ENCODE data around the gene TRAF1. TPM values are rescaled to one million over a fixed set of nuclear protein-coding genes. Genes with fewer than 3 reads are reported as not detected.
A peak's percentile ranks its signal among the peaks of the same experiment; 100 is the strongest.

Gene TRAF1
- total and polyA plus RNA-seq, 12 donors, result 1.1 to 6.7 (median 2.0) TPM

- Histone ChIP-seq H3K27ac (peak overlapping the region; percentile 6 to 83 (median 73)), H3K9me3 (peaks cover 0 to 6% (median 0%) of the 10 kb centered on the region in 11 donors), H3K27me3 (no peaks in the 10 kb centered on the region), H3K4me1 (peaks cover 9 to 63% (median 29%) of the 10 kb centered on the region in 9 donors), H3K4me3 (peak overlapping the region in 1 of 10 donors; percentile 2), H3K36me3 (peaks cover 0 to 35% (median 0%) of the 10 kb centered on the region in 9 donors)
- no peak for TF ChIP-seq CTCF (IDR thresholded peaks at IDR 0.05)
- intact Hi-C loops (cut with DNase I), result no loop called here
- 83 to 84% methylated on average over 6 of the region's 6 CpGs for WGBS, 2 donors
- ATAC-seq (peak in 7 of 8 donors; percentile 33 to 77 (median 43)), DNase-seq (no peak)
Observed at GRCh38 chr9:120919843-120920805, 6.5 kb downstream of the TRAF1 start.

DNA sequence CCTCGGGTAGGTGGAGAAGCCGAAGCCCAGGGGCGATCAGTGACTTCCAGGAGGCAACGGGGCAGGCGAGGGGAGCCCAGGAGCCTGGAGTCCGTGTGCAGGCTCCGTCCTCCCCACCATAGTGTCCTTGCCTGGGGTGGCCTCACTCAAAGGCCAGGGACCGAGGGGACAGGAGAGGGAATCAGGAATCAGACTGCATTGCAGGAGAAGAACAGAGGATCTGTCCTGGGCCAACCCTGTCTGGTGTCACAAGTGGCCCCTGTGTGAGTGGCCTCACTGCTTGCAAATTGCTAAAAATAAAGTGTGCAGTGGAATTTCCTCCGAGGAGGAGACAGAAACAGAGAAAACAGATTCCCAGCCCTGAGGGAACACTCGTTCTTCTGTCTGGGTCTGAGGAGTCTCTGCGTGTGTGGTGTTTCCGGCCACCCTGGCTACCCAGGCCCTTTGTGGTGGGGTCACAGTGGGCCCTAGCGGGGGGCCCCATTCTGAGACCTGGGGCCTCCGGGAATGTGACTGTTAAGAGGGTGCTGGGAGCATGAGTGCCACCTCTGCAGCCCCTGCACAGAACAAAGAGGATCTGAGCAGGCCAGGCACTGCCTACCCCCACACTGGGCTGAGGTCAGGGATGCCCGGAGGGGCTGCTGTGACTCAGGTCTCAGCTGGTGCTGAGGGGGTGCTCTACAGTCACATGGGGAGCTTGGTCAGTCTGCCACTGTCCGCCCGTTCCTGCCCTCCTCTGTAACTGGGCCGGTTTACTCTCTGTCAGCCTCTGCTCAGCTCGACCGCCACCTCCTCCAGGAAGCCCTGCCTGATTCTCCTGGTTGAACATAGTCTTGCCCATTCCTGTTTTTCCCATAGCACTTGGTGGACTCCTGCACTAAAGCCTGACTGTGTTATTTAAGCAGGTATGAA lies 7.4 kb downstream of the TRAF1 start:
- WGBS, 2 donors, result 45 to 54% methylated on average over 20 of the region's 20 CpGs
- peak overlapping the region in 1 of 10 donors; percentile 2 for H3K4me3 ChIP-seq
- no peaks in the 10 kb centered on the region for H3K27me3 ChIP-seq
- H3K36me3 ChIP-seq, result peaks cover 0 to 41% (median 0%) of the 10 kb centered on the region in 9 donors
- peak; percentile 43 to 71 (median 61) for ATAC-seq
- peak in 1 of 2 donors; percentile 40 for DNase-seq
- TF ChIP-seq CTCF (IDR thresholded peaks at IDR 0.05), result no peak
- H3K9me3 ChIP-seq, result peaks cover 0 to 6% (median 0%) of the 10 kb centered on the region in 11 donors
- peak overlapping the region; percentile 6 to 83 (median 73) for H3K27ac ChIP-seq
- H3K4me1 ChIP-seq, result peaks cover 9 to 62% (median 29%) of the 10 kb centered on the region in 9 donors
- intact Hi-C loops (cut with DNase I), result no loop called here

GRCh38 chr9:120917929-120918762 lies 8.4 kb downstream of the TRAF1 start:
- peaks cover 0 to 49% (median 0%) of the 10 kb centered on the region in 9 donors for H3K36me3 ChIP-seq
- TF ChIP-seq CTCF (IDR thresholded peaks at IDR 0.05), result no peak
- peaks cover 0 to 6% (median 0%) of the 10 kb centered on the region in 11 donors for H3K9me3 ChIP-seq
- WGBS, 2 donors, result 96 to 98% methylated on average over 4 of the region's 4 CpGs
- H3K27me3 ChIP-seq, result no peaks in the 10 kb centered on the region
- H3K27ac ChIP-seq, result peak overlapping the region in 9 of 10 donors; percentile 66 to 83 (median 74)
- no peak overlapping the region for H3K4me3 ChIP-seq
- intact Hi-C loops (cut with DNase I), result no loop called here
- DNase-seq (no peak), ATAC-seq (no peak)
- peaks cover 9 to 59% (median 29%) of the 10 kb centered on the region in 9 donors for H3K4me1 ChIP-seq
